SK-N-SH (cell line): Measurements from ENCODE around the gene ANTKMT.
A peak's percentile ranks its signal among the peaks of the same experiment; 100 is the strongest.

Experiments
- EZH2phosphoT487 ChIP-seq: fragments of 200-600 bp; sonication (generic); IDR thresholded peaks from 2 replicates; pipeline ENCODE4 v1.6.1; 2017; ENCODE audit warnings: low read depth, mixed run types, mild to moderate bottlenecking, antibody characterized with exemption, moderate library complexity, borderline replicate concordance
- POLR2AphosphoS5 ChIP-seq: IDR thresholded peaks from 2 replicates; pipeline ENCODE4 v1.6.1; 2012; ENCODE audit warnings: low read depth, low read length
- RXRA ChIP-seq: IDR thresholded peaks from 2 replicates; pipeline ENCODE4 v1.4.0; 2012; ENCODE audit warnings: low read depth, mild to moderate bottlenecking, borderline replicate concordance
- SMC3 ChIP-seq: IDR thresholded peaks from 2 replicates; pipeline ENCODE4 v1.6.1; 2012; ENCODE audit warnings: low read depth, low read length, improper control_type of control experiment
- TF ChIP-seq, protein P1 (sequence below): fragments of 200-600 bp; sonication (generic); IDR thresholded peaks from 2 replicates; pipeline ENCODE4 v1.6.1; 2017; ENCODE audit warnings: antibody characterized with exemption, mild to moderate bottlenecking, moderate library complexity
- TF ChIP-seq, protein P2 (sequence below): IDR thresholded peaks from 2 replicates; pipeline ENCODE4 v1.6.1; 2012; ENCODE audit warnings: mild to moderate bottlenecking, low read depth, low read length, moderate library complexity
- TF ChIP-seq, protein P3 (sequence below): IDR thresholded peaks from 2 replicates; pipeline ENCODE4; 2012
- TF ChIP-seq, protein P4 (sequence below): fragments of 150-350 bp; IDR thresholded peaks from 2 replicates; pipeline ENCODE4 v1.6.1; 2016; ENCODE audit warnings: mild to moderate bottlenecking, low read depth, low read length
- TF ChIP-seq, protein P5 (sequence below): IDR thresholded peaks from 2 replicates; pipeline ENCODE4 v1.4.0; 2012; ENCODE audit warnings: low read depth, borderline replicate concordance

DNA sequence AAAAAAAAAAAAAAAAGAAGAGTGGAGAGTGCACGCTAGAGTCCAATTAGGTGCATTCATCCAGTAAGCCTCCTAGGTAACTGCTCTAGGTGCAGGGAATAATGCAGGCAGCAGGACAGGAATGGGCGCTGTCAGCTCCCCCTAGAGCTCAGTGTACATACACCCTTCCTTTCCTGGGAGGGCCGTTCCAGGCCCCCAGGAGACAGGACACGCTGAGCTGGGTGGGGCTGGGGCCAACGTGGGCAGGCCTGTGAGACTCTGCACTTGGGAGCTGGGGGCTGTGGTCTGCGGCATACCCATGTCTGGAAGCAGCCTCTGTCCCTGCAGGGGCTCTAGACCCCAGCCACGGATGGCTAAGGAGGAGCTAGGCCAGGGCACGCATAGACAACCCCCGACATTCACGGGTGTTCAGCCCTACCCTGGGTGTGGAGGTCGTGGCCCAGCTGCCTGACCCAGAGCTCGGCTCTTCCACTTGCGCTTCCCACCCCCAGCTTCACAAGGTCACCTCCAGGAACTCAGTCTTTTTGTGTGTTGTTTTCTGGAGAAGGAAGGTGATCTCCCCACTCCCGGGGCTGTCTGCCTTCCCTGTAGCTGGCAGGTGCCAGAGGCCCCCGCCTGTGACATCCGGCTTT lies 1.0 kb upstream of the ANTKMT start:
- TF ChIP-seq, protein P1, sequence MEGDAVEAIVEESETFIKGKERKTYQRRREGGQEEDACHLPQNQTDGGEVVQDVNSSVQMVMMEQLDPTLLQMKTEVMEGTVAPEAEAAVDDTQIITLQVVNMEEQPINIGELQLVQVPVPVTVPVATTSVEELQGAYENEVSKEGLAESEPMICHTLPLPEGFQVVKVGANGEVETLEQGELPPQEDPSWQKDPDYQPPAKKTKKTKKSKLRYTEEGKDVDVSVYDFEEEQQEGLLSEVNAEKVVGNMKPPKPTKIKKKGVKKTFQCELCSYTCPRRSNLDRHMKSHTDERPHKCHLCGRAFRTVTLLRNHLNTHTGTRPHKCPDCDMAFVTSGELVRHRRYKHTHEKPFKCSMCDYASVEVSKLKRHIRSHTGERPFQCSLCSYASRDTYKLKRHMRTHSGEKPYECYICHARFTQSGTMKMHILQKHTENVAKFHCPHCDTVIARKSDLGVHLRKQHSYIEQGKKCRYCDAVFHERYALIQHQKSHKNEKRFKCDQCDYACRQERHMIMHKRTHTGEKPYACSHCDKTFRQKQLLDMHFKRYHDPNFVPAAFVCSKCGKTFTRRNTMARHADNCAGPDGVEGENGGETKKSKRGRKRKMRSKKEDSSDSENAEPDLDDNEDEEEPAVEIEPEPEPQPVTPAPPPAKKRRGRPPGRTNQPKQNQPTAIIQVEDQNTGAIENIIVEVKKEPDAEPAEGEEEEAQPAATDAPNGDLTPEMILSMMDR, result peak; percentile 38
- TF ChIP-seq, protein P2, sequence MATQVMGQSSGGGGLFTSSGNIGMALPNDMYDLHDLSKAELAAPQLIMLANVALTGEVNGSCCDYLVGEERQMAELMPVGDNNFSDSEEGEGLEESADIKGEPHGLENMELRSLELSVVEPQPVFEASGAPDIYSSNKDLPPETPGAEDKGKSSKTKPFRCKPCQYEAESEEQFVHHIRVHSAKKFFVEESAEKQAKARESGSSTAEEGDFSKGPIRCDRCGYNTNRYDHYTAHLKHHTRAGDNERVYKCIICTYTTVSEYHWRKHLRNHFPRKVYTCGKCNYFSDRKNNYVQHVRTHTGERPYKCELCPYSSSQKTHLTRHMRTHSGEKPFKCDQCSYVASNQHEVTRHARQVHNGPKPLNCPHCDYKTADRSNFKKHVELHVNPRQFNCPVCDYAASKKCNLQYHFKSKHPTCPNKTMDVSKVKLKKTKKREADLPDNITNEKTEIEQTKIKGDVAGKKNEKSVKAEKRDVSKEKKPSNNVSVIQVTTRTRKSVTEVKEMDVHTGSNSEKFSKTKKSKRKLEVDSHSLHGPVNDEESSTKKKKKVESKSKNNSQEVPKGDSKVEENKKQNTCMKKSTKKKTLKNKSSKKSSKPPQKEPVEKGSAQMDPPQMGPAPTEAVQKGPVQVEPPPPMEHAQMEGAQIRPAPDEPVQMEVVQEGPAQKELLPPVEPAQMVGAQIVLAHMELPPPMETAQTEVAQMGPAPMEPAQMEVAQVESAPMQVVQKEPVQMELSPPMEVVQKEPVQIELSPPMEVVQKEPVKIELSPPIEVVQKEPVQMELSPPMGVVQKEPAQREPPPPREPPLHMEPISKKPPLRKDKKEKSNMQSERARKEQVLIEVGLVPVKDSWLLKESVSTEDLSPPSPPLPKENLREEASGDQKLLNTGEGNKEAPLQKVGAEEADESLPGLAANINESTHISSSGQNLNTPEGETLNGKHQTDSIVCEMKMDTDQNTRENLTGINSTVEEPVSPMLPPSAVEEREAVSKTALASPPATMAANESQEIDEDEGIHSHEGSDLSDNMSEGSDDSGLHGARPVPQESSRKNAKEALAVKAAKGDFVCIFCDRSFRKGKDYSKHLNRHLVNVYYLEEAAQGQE, result no peak
- TF ChIP-seq POLR2AphosphoS5 (no peak), SMC3 (peak; percentile 8; the same call in 1 of the 2 replicates), EZH2phosphoT487 (no peak), RXRA (no peak)
- TF ChIP-seq, protein P3, sequence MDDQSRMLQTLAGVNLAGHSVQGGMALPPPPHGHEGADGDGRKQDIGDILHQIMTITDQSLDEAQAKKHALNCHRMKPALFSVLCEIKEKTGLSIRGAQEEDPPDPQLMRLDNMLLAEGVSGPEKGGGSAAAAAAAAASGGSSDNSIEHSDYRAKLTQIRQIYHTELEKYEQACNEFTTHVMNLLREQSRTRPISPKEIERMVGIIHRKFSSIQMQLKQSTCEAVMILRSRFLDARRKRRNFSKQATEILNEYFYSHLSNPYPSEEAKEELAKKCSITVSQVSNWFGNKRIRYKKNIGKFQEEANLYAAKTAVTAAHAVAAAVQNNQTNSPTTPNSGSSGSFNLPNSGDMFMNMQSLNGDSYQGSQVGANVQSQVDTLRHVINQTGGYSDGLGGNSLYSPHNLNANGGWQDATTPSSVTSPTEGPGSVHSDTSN, result no peak
- TF ChIP-seq, protein P4, sequence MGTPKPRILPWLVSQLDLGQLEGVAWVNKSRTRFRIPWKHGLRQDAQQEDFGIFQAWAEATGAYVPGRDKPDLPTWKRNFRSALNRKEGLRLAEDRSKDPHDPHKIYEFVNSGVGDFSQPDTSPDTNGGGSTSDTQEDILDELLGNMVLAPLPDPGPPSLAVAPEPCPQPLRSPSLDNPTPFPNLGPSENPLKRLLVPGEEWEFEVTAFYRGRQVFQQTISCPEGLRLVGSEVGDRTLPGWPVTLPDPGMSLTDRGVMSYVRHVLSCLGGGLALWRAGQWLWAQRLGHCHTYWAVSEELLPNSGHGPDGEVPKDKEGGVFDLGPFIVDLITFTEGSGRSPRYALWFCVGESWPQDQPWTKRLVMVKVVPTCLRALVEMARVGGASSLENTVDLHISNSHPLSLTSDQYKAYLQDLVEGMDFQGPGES, result no peak
- TF ChIP-seq, protein P5, sequence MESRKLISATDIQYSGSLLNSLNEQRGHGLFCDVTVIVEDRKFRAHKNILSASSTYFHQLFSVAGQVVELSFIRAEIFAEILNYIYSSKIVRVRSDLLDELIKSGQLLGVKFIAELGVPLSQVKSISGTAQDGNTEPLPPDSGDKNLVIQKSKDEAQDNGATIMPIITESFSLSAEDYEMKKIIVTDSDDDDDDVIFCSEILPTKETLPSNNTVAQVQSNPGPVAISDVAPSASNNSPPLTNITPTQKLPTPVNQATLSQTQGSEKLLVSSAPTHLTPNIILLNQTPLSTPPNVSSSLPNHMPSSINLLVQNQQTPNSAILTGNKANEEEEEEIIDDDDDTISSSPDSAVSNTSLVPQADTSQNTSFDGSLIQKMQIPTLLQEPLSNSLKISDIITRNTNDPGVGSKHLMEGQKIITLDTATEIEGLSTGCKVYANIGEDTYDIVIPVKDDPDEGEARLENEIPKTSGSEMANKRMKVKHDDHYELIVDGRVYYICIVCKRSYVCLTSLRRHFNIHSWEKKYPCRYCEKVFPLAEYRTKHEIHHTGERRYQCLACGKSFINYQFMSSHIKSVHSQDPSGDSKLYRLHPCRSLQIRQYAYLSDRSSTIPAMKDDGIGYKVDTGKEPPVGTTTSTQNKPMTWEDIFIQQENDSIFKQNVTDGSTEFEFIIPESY, result no peak
